ENCODE results near the gene POLRMT.
A peak's percentile ranks its signal among the peaks of the same experiment; 100 is the strongest.
"Not testable (repeated sequence)": the region's sequence is repeated elsewhere in the genome, so short reads cannot be mapped to it uniquely, and the experiment has no call there.

Gene POLRMT

GRCh38 chr19:593505-593904 is 39.8 kb downstream of the POLRMT start:
- DNase-seq (ENCODE audit: low spot score): no peak

- DNase-seq (ENCODE audit: low spot score): no peak
Observed at GRCh38 chr19:593055-593454, 40.3 kb downstream of the POLRMT start.

GRCh38 chr19:592101-592500 is 41.2 kb downstream of the POLRMT start:
- DNase-seq (ENCODE audit: low spot score): no peak

- DNase-seq (ENCODE audit: low spot score): no peak
Observed at GRCh38 chr19:591099-591958, 42.0 kb downstream of the POLRMT start.

DNA sequence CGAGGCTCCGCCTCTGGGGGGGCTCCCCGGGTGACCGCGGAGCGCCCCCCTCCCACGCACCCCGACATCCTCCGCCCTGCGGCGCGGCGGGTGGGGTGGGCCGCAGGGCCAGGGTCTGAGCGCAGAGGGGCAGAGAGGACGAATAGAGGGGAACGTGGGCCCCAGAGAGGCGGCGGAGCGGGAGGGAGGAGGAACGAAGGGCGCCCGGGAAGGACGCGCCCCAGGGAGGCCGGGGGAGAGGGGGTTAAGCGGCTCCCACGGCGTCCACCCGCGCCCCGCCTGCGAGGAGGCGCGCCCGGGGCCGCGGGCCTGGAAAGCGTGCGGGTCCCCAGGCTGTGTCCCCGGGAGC is 42.6 kb downstream of the POLRMT start:
- DNase-seq (ENCODE audit: low spot score): no peak

GRCh38 chr19:590396-590745 is 43.0 kb downstream of the POLRMT start:
- DNase-seq (ENCODE audit: low spot score): peak; percentile 33

DNA sequence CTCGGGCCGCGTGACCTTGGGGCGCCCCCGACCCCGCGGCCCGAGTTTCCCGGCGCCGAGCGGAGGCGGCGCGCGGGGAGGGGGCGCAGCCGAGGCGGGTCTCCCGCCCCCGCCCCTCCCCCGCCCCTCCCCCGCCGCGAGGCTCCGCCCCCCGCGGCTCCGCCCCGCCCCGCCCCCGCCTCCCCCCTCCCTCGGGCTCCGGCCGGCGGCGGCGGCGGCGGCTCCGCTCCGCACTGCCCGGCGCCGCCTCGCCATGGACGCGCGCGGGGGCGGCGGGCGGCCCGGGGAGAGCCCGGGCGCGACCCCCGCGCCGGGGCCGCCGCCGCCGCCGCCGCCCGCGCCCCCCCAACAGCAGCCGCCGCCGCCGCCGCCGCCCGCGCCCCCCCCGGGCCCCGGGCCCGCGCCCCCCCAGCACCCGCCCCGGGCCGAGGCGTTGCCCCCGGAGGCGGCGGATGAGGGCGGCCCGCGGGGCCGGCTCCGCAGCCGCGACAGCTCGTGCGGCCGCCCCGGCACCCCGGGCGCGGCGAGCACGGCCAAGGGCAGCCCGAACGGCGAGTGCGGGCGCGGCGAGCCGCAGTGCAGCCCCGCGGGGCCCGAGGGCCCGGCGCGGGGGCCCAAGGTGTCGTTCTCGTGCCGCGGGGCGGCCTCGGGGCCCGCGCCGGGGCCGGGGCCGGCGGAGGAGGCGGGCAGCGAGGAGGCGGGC is 43.5 kb downstream of the POLRMT start, which contains the start of gene HCN2:
HCN2 (plus strand) TSS at position 189 of the 703 bp plus-strand sequence; CDS start at position 254, 65 bp downstream.
- no peak for DNase-seq (ENCODE audit: low spot score)

DNA sequence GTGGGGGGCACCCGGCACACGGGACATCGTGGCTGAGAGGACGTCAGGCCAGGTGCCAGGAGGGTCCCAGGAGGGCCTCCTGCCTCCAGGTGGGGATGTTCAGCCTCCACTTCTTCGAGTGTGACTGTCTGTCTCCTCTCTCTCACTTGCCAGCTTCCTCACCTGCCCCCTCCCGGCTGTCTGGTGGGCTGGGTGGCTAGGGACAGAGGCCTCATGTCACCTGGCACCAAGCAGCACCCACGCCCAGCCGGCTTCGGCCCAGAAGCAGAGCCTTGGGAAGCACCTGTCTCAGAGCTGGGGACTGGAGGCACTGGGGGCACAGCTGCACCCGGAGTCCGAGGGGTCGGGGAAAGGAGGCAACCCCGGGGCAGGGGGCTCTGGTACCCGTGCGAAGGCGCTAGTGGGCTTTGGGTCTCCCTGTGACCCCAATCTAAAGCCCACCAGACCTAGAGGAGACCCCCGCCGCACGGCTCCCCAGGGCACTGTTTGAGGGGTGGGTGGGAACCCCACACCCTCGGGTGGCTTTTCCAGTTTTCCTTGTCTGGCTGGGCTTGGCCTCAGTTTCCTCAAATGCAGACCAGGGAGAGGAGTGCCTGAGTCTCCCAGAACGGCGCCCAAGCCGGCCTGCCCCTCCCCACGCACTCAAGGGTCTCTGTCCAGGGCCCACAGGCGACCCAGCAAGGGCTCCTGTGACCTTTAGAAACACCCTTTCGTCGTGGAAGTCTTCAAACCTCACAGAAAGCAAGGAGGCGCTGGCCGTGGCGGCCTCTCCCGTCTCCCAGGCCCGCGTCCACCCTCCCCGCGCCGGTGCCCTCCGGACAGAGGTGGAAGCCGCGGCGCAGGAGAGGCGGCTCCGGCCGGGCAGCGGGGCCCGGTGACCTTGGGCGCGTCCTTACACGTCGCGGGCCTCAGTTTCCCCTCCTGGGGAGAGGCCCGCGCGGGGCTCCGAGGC is 44.3 kb downstream of the POLRMT start:
- no peak for DNase-seq (ENCODE audit: low spot score)

GRCh38 chr19:588093-588740 is 45.1 kb downstream of the POLRMT start:
- DNase-seq (ENCODE audit: low spot score): peak; percentile 71

DNA sequence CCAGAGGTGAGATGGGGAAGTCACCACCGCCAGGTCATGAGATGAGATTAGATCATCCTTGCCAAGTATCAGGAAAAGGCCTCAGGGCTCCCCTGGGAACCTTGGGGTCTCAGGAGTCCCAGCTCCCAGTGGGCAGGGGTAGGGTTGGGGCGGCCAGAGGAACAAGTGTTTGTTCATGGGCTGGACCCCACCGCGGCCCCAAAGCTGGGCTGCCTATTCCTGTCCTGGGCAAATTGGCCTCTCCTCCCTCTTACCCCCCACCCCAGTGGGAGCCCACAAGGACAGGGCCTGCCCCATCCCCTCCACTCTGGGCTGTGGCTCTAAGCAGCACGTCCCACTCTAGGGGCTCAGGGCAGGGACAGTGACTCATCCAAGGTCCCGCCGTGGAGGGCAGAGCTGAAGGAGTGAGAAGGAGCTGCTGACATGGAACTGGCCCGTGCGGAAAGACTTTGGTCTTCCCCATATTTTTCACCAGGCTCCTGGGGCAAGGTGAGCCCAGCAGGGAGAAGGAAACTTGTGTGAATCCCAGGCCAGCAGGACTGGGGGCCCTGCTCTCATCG is 47.7 kb downstream of the POLRMT start:
- DNase-seq (ENCODE audit: low spot score): no peak

GRCh38 chr19:585146-585545 is 48.2 kb downstream of the POLRMT start:
- not testable (repeated sequence) for DNase-seq (ENCODE audit: low spot score)

DNA sequence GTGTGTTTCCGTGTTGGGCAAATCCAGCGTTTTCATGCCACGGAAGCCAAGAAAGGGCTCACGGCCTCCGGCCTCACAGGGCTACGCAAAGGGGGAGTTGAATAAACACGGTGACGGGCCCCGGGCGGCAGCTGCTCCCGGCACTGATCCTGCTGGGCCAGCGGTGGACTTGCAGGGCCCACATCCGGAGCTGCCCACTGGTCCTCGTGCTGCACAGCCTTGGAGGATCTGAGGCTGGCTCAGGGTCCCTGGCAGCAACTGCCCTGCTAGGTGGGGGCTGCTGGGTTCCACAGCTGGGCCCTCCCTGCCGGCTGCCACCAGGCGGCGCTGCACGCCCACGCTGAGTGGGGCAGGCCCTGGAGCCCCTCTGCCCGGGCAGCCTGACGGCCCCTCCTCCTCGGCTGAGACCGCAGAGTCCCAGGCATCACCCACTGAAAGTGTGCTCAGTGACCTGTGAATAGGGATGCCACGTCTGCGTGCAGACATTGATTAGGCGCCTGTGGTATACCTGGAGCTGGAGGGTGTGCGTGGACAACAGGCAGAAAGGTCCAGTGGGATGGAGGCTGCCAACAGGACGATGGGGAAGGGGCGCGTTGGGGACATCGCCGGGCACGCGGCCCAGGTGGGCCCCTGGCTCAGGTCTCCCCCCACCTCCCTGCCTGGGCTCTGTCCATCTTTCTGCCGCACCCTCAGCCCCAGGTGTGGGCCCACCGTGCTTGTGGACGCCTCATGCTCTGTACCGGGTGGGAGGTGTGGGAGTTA is 48.9 kb downstream of the POLRMT start:
- DNase-seq (ENCODE audit: low spot score): peak; percentile 56

- DNase-seq (ENCODE audit: low spot score): no peak
Observed at GRCh38 chr19:583968-584239, 49.4 kb downstream of the POLRMT start.

- no peak for DNase-seq (ENCODE audit: low spot score)
Observed at GRCh38 chr19:583198-583967, 50.0 kb downstream of the POLRMT start.

DNA sequence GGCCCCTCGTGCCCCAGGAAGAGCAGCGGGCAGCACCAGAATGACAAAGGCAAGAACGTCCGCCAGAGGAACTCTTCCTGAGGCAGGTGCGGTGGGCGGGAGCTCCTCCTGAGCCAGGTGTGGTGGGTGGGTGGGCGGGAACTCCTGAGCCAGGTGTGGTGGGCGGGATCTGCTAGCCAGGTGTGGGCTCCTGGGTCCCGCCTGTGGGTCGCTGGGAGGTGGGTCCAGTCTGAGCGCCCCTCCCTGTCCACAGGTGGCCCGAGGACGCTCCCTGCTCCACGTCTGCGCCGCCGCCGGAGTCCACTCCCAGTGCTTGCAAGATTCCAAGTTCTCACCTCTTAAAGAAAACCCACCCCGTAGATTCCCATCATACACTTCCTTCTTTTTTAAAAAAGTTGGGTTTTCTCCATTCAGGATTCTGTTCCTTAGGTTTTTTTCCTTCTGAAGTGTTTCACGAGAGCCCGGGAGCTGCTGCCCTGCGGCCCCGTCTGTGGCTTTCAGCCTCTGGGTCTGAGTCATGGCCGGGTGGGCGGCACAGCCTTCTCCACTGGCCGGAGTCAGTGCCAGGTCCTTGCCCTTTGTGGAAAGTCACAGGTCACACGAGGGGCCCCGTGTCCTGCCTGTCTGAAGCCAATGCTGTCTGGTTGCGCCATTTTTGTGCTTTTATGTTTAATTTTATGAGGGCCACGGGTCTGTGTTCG is 50.7 kb downstream of the POLRMT start:
- DNase-seq (ENCODE audit: low spot score): no peak

GRCh38 chr19:581399-582111 is 51.8 kb downstream of the POLRMT start:
- DNase-seq (ENCODE audit: low spot score): no peak

- DNase-seq (ENCODE audit: low spot score): no peak
Observed at GRCh38 chr19:580274-580835, 53.0 kb downstream of the POLRMT start.

GRCh38 chr19:579842-580155 is 53.5 kb downstream of the POLRMT start:
- no peak for DNase-seq (ENCODE audit: low spot score)
